Measurements from ENCODE around the gene FMO1. TPM values are rescaled to one million over a fixed set of nuclear protein-coding genes. Genes with fewer than 3 reads are reported as not detected.
"Not testable (repeated sequence)": the region's sequence is repeated elsewhere in the genome, so short reads cannot be mapped to it uniquely, and the experiment has no call there.

The FMO1 gene
- total RNA-seq, 1 experiment from 2014 or later, result not detected

GRCh38 chr1:171279678-171280077 lies 31.4 kb downstream of the FMO1 start:
- DNase-seq (ENCODE audit: low read depth), result no peak

GRCh38 chr1:171280599-171280998 lies 32.3 kb downstream of the FMO1 start:
- no peak for DNase-seq (ENCODE audit: low read depth)

GRCh38 chr1:171286032-171286705 lies 37.9 kb downstream of the FMO1 start:
- DNase-seq (ENCODE audit: low read depth), result peak; percentile 58

DNA sequence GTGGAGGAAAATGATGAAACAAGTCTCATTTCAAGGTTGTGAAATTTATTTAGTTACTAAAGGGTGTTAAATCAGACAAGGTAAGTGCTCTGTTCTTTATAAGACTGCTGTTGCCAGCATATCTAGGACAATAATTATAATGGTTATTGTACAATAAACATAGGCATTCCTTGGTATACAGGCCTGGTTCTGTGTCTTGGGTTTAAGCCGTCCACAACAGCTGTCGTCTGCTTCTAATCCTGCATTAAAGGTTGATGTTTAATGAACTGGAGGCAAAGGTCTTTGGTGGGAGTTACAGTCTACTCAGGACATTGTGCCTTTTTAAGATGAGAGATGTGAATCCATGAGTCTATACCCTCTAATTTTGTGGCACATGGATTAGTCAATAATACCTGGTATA lies 42.3 kb downstream of the FMO1 start:
- DNase-seq (ENCODE audit: low read depth), result no peak

DNA sequence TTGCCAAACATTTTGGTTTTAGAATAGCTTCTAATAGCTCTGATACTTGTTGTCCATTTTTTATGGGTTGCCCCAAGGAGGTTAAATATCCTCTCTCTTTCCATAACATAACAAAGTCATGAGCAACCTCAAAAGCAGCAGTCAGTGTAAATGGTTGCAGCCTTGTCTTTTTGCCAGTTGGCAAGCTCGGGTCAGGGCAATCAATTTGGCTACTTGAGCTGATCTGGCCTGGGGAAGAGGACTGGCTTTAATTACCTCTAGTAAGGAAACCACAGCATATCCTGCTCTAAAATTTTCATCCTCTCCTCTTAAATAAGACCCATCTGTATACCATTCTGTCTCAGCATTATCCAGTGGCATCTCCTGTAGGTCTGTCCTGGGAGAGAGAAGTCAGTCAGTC lies 44.5 kb downstream of the FMO1 start:
- no peak for DNase-seq (ENCODE audit: low read depth)

- DNase-seq (ENCODE audit: low read depth), result not testable (repeated sequence)
Measured at GRCh38 chr1:171295383-171295782, 47.1 kb downstream of the FMO1 start.

DNA sequence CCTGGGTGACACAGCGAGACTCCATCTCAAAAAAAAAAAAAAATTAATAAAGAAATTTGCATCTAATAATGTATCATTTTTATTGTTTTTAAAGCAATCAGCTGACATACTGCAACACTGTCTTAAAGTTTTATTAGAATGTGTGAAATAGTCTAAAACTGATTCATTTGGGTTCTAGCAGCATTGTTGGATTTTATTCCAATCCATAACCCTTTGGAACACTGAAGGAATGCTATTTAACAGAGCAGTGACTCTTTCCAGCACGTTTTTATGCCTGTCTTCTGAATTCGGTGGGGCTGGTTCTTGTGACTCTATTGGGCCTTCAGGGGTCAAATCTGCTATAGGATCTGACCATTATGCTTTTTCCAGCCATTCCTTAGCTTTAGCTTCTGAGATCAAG lies 47.5 kb downstream of the FMO1 start:
- no peak for DNase-seq (ENCODE audit: low read depth)

- DNase-seq (ENCODE audit: low read depth), result no peak
Measured at GRCh38 chr1:171296897-171297296, 48.6 kb downstream of the FMO1 start.

GRCh38 chr1:171298696-171299095 lies 50.4 kb downstream of the FMO1 start:
- no peak for DNase-seq (ENCODE audit: low read depth)

DNA sequence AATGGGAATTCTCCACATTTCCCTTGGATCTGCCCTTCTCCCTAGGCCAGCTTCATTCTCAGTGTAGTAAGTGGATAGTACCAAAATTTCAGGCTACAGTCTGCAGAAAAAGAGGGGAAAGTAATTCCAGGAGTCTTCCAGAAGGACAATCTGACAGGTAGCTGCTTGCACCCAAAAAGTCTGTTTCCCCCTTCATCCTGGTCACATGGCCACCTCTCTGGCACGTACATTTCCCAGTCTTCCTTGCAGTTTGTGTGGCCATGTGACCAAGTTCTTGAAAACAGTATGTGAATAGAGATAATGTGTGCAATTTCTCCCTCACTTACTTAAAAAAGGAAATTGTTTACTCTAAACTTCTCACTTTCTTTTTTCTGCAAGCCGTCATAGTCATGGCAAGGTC lies 51.0 kb downstream of the FMO1 start:
- DNase-seq (ENCODE audit: low read depth), result no peak

DNA sequence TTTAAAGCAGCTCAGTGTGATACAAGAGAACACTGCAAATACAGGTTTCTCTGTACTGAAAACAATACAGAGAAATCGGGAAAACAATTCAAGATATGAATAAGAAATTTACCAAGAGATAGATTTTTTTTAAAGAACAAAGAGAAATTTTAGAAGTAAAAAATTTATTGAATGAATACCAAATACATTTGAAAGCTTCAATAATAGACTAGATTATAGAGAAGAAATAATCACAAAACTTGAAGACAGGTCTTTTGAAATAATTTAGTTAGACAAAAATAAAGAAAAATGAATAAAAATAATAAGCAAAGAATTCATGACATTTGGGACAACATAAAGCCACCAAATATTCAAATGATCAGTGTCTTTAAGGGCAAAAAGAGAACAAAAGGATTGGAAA lies 52.1 kb downstream of the FMO1 start:
- no peak for DNase-seq (ENCODE audit: low read depth)

DNA sequence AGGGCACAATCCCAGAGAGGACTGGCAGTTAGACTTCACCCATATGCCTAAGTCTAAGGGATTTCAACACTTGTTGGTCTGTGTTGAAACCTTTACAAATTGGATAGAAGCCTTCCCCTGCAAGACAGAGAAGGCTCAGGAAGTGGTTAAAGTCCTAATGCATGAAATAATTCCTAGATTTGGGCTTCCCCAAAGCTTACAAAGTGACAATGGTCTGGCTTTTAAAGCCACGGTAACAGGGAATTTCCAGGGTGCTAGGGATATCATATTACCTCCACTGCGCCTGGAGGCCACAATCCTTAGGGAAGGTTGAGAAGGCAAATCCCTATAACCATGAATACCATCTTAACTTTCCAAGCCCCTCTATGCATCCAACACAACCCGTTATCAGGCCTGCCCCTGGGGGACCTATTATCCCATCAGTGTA lies 62.4 kb downstream of the FMO1 start:
- DNase-seq (ENCODE audit: low read depth), result no peak

- no peak for DNase-seq (ENCODE audit: low read depth)
Measured at GRCh38 chr1:171311771-171312558, 63.7 kb downstream of the FMO1 start.

DNA sequence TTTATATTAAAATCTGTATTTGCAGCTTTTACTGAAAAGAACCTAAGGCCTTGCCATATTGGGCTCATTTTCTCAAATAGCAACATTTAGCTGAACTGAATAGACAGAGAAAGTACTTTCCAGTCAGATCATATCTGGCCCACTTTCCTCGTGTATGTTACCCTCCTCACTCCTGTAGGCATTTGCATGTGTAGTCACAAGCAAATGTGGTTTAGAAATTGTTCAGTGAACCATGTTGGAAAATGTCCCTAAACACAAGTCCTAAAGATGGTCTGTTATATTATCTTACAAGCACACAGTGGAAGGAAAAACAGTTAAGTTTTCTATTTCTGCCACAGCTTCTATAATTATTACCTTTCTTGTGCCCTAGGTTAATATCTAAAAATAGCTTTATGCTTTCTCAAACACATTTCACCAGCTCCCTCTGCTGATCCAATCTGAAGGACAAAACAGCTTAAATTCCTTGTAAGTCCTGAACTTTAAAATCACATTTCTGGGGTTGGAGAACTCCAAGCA lies 65.1 kb downstream of the FMO1 start:
- DNase-seq (ENCODE audit: low read depth), result no peak

DNA sequence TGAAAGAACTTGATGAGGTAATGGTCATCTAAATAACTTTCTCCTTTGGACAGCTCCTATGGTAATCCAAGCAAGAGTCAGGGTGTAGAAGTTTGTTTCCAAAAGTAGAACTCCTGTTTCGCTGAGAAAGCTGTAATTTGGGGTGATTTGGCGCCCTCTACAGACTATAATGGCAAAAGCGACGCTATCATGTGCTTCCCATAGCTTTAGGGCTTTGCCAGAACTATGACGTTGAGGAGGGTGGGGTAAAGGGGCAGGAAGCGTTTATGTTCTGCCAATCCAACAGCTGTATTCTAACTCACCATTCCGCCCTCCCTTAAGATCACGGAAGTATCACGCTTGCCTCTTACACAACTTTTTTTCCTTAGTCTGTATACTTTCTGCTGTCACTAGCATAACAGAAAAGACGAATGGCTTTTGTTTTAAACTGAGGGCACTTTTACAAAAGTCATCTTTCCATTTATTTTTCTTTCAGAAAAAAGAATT lies 65.6 kb downstream of the FMO1 start, which contains the start of gene FMO4:
Gene FMO4 (plus strand): TSS at position 349 of the 486 bp plus-strand sequence. CDS start 5,643 bp downstream, outside the sequence.
- peak; percentile 96 for DNase-seq (ENCODE audit: low read depth)

- DNase-seq (ENCODE audit: low read depth), result no peak
Measured at GRCh38 chr1:171329251-171329650, 81.0 kb downstream of the FMO1 start.

DNA sequence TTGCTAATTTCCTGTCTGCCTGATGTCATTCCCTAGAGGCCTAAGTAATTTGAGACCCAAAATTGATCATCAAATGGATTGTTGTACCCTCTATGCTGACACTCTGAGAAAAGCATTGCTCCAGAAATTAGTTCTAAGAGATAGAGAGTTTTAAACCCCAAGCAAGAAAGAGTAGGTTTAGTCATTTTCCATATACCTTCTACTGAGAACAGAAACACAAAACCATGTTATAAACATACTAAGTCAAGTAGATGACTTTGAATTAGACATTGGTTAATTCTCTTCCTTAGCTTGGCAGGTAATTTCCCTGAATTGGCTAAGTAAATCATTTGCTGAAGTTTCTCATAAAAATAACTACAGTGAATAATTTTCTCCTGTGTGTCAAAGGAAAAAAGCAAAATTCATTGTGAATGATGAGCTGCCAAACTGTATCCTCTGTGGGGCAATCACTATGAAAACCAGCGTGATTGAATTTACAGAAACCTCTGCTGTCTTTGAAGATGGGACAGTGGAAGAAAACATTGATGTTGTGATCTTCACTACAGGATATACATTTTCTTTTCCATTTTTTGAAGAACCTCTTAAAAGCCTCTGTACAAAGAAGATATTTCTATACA lies 85.8 kb downstream of the FMO1 start:
- no peak for DNase-seq (ENCODE audit: low read depth)

Other genes starting within 250 kb of the FMO1 start
- 1.8 and 2.7 TPM in 2 replicates for gene FMO3, start 157.6 kb upstream of the FMO1 start, total RNA-seq (2014; rRNA removed; shearing (Covaris generic))
- gene FMO2, start 63.2 kb upstream of the FMO1 start, total RNA-seq (2014; rRNA removed; shearing (Covaris generic)), result not detected in 2 replicates
- gene FMO4, start 65.7 kb downstream of the FMO1 start, total RNA-seq (2014; rRNA removed; shearing (Covaris generic)), result 0.39 and 0.97 TPM in 2 replicates
- 34.5 and 48.3 TPM in 2 replicates for gene PRRC2C, start 237.0 kb downstream of the FMO1 start, total RNA-seq (2014; rRNA removed; shearing (Covaris generic))